GM10266 (cell line): Measurements from ENCODE around the gene XRN2.
"Not testable (repeated sequence)": the region's sequence is repeated elsewhere in the genome, so short reads cannot be mapped to it uniquely, and the experiment has no call there.

Source experiments
- DNase-seq: peaks from one replicate; pipeline ENCODE4 v3.0.0; 2012; ENCODE audit errors: extremely low spot score
- CTCF ChIP-seq: IDR thresholded peaks from 2 replicates; pipeline ENCODE4 v1.5.1; 2012; ENCODE audit warnings: mild to moderate bottlenecking, low read depth; ENCODE audit not compliant: control insufficient read depth, insufficient read depth; ENCODE audit errors: missing control alignments

XRN2 gene

DNA sequence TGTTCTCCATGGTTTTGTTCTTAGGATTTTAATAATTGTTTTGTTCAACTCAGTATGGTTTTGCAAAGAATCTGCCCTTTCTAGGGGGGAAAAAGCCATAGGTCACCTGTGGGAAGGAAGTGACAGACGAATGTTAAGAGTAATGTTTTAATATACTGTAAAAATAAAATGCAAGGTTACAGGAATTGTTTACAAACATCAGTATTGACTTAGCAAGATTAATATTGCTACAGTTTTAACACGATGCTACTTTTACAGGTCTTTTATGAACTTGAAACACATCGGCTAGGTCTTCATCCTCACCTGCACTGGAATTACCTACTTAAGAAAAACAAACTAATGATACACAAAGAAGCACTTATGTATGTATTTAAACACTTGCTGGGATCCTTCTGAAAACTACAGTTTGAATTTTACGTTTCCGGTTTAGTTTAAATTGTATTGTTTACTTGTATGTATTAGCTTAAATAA lies 95.9 kb downstream of the XRN2 start:
- TF ChIP-seq CTCF: no peak
- no peak for DNase-seq

- TF ChIP-seq CTCF: no peak
- no peak for DNase-seq
These were observed 108.6 kb downstream of the XRN2 start for GRCh38 chr20:21411725-21412124.

DNA sequence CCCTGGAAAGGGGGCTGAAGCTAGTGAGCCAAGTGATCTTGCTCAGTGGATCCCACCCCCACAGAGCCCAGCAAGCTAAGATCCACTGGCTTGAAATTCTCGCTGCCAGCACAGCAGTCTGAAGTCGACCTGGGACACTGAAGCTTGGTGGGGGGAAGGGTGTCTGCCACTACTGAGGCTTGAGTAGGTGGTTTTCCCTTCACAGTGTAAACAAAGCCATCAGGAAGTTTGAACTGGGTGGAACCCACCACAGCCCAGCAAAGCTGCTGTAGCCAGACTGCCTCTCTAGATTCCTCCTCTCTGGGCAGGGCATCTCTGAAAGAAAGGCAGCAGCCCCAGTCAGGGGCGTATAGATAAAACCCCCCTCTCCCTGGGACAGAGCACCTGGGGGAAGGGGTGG lies 110.9 kb downstream of the XRN2 start:
- DNase-seq: not testable (repeated sequence)

DNA sequence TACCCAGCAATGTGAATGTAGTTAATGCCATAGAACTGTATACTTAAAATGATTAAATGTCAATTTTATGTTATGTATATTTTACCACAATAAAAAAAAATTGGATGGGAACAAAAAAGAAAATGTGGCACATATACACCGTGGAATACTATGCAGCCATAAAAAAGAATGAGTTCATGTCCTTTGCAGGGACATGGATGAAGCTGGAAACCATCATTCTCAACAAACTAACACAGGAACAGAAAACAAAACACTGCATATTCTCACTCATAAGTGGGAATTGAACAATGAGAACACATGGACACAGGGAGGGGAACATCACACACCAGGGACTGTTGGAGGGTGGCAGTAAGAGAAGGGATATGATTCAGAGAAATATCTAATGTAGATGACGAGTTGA lies 116.0 kb downstream of the XRN2 start:
- not testable (repeated sequence) for DNase-seq

DNA sequence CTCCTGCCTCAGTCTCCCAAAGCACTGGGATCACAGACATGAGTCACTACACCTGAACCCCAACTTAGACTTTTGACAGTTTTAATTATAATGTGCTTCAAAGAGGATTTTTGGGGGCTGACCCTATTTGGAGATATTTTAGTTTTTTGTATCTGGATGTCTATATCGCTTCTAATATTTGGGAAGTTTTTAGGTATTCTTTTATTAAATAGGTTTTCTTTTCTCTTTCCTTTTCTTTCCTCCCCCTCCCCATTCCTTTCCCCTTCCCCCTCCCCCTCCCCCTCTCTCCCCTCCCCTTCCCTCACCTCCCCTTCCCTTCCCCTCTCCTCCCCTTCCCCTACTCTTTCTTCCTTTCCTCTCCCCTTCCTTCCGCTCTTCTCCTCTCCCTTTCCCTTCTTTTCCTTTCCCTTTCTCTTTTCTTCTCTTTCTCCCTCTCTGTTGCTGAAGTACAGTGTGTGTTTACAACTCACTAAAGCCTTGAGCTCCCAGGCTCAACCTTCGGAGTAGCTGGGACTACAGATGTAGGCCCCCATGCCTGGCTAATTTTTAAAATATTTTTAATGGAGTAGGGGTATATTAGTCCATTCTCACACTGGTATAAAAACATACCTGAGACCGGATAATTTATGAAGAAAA lies 118.6 kb downstream of the XRN2 start:
- TF ChIP-seq CTCF: no peak
- DNase-seq: no peak

DNA sequence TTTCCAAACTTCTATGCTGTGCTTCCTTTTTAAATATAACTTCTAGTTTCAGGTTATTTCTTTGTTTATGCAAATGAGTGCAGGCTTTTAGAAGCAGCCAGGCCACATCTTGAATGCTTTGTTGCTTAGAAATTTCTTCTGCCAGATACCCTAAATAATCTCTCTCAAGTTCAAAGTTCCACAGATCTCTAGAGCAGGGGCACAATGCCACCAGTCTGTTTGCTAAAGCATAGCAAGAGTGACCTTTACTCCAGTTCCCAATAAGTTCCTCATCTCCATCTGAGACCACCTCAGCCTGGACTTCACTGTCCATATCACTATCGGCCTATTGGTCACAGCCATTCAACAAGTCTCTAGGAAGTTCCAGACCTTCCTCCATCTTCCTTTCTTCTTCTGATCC lies 120.6 kb downstream of the XRN2 start:
- not testable (repeated sequence) for DNase-seq

DNA sequence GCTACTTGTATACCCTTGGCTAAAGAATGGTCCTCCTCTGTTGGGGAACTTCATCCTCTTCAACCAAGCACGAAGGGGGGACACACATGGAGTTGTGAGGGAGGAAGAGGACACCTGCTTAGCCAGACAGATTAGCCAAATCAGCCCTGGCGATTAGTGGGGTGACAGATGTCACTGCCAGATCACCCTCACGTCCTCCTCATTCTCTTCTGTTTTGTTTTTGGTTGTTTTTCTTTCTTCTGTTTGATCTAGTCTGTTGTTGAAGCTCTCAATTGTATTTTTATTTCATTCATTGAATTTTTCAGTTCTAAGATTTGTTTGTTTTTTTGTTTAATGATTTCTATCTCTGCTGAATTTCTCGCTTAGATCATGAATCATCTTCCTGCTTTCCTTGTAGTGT lies 121.7 kb downstream of the XRN2 start:
- DNase-seq: no peak
- no peak for TF ChIP-seq CTCF

GRCh38 chr20:21430020-21430419 lies 126.9 kb downstream of the XRN2 start:
- DNase-seq: no peak
- no peak for TF ChIP-seq CTCF

DNA sequence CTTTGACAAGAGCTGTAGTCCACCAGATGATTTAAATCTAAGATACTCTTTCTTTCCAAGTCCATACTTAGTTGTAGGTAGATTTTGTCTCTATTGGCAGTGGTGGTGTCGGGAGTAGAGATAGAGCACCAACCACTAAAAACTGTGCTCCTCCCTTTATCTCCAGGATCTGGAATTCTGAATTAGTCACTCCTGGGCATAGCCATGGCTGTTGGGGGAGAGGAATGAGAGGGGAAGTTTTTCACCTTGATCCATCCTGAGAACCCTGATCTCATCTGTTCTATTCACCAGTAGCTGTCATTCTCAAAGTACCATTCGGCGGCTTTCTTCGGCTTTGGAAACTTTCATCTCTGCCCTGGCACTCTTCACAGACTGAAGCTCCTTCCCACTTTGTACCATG lies 129.8 kb downstream of the XRN2 start:
- no peak for TF ChIP-seq CTCF
- DNase-seq: no peak
